Measurements from ENCODE around the gene CRACR2B. TPM values are rescaled to one million over a fixed set of nuclear protein-coding genes. Genes with fewer than 3 reads are reported as not detected.

Gene CRACR2B
- total RNA-seq, 1 donor from 2014 or later = 0.53 TPM

GRCh38 chr11:790721-791564 lies 36.8 kb upstream of the CRACR2B start:
- Histone ChIP-seq H3K27me3 (ENCODE audit: control insufficient read depth, insufficient read depth, low read length) (peaks cover 3% of the 10 kb centered on the region), H3K4me3 (ENCODE audit: low read depth, low read length) (no peak overlapping the region), H3K36me3 (ENCODE audit: control insufficient read depth, insufficient read depth, low read length) (peaks cover 10% of the 10 kb centered on the region)
- FAIRE-seq (no peak), DNase-seq (ENCODE audit: low read depth) (no peak)
- no peak for TF ChIP-seq CTCF (IDR thresholded peaks at IDR 0.05; ENCODE audit: insufficient read depth, low read length, severe bottlenecking)

GRCh38 chr11:791658-792534 lies 35.8 kb upstream of the CRACR2B start:
- FAIRE-seq (no peak), DNase-seq (ENCODE audit: low read depth) (no peak)
- H3K4me3 ChIP-seq (ENCODE audit: low read depth, low read length) = no peak overlapping the region
- peaks cover 10% of the 10 kb centered on the region for H3K36me3 ChIP-seq (ENCODE audit: control insufficient read depth, insufficient read depth, low read length)
- H3K27me3 ChIP-seq (ENCODE audit: control insufficient read depth, insufficient read depth, low read length) = peaks cover 3% of the 10 kb centered on the region
- no peak for TF ChIP-seq CTCF (IDR thresholded peaks at IDR 0.05; ENCODE audit: insufficient read depth, low read length, severe bottlenecking)

GRCh38 chr11:792535-792821 lies 35.2 kb upstream of the CRACR2B start:
- no peak for DNase-seq (ENCODE audit: low read depth)
- no peak for TF ChIP-seq CTCF (IDR thresholded peaks at IDR 0.05; ENCODE audit: insufficient read depth, low read length, severe bottlenecking)
- no peak for FAIRE-seq
- H3K36me3 ChIP-seq (ENCODE audit: control insufficient read depth, insufficient read depth, low read length) = peaks cover 10% of the 10 kb centered on the region
- H3K27me3 ChIP-seq (ENCODE audit: control insufficient read depth, insufficient read depth, low read length) = peaks cover 3% of the 10 kb centered on the region
- no peak overlapping the region for H3K4me3 ChIP-seq (ENCODE audit: low read depth, low read length)

GRCh38 chr11:792873-793272 lies 34.8 kb upstream of the CRACR2B start:
- Histone ChIP-seq H3K4me3 (ENCODE audit: low read depth, low read length) (no peak overlapping the region), H3K36me3 (ENCODE audit: control insufficient read depth, insufficient read depth, low read length) (peaks cover 10% of the 10 kb centered on the region), H3K27me3 (ENCODE audit: control insufficient read depth, insufficient read depth, low read length) (peaks cover 3% of the 10 kb centered on the region)
- FAIRE-seq (no peak), DNase-seq (ENCODE audit: low read depth) (no peak)
- TF ChIP-seq CTCF (IDR thresholded peaks at IDR 0.05; ENCODE audit: insufficient read depth, low read length, severe bottlenecking) = no peak

GRCh38 chr11:793556-793955 lies 34.2 kb upstream of the CRACR2B start:
- Histone ChIP-seq H3K27me3 (ENCODE audit: control insufficient read depth, insufficient read depth, low read length) (peaks cover 3% of the 10 kb centered on the region), H3K36me3 (ENCODE audit: control insufficient read depth, insufficient read depth, low read length) (peaks cover 10% of the 10 kb centered on the region), H3K4me3 (ENCODE audit: low read depth, low read length) (no peak overlapping the region)
- DNase-seq (ENCODE audit: low read depth) (no peak), FAIRE-seq (no peak)
- TF ChIP-seq CTCF (IDR thresholded peaks at IDR 0.05; ENCODE audit: insufficient read depth, low read length, severe bottlenecking) = no peak
